H1 (cell line): ENCODE results near the gene MEX3D. TPM values are rescaled to one million over a fixed set of nuclear protein-coding genes. Genes with fewer than 3 reads are reported as not detected.

Experiments
- CTCF ChIA-PET: fragments of 300-600 bp; sonication (Branson Sonifier 250); formaldehyde crosslinking; loops from one replicate; lab custom pipeline; 2021; ENCODE audit not compliant: partially characterized antibody; lab: Charles Lee
- POLR2A ChIA-PET: fragments of 300-600 bp; sonication (Branson Sonifier 250); formaldehyde crosslinking; loops from one replicate; lab custom pipeline; 2021; ENCODE audit warnings: inconsistent platforms; ENCODE audit not compliant: partially characterized antibody; lab: Charles Lee
- DNase-seq, 2 experiments: peaks; one replicate each; pipeline versions ENCODE4 v3.0.0 to v3.0.0-alpha.2; 2010 to 2022; ENCODE audit warnings: low spot score in 2 of 2, low read depth in 1 of 2, mixed read lengths in 1 of 2
- FAIRE-seq: peaks from 2 replicates; lab custom pipeline; 2011; peaks lifted over from hg19 to GRCh38; lab: Jason Lieb, UNC
- H2AFZ ChIP-seq: 2 replicates; pipeline ENCODE4 v1.8.1; 2012; ENCODE audit warnings: low read length, inconsistent platforms
- H2AK5ac ChIP-seq: 2 replicates; pipeline ENCODE4 v1.6.1; 2013; ENCODE audit warnings: low read depth, low read length
- H2BK120ac ChIP-seq: replicated peaks from 2 replicates; pipeline ENCODE3; 2013; ENCODE audit warnings: low read depth, low read length, inconsistent platforms
- H2BK12ac ChIP-seq: 2 replicates; pipeline ENCODE4 v1.6.1; 2013; ENCODE audit warnings: low read depth, low read length
- H2BK15ac ChIP-seq: 2 replicates; pipeline ENCODE4 v1.6.1; 2013; ENCODE audit warnings: low read length
- H2BK20ac ChIP-seq: 2 replicates; pipeline ENCODE4 v1.6.1; 2013; ENCODE audit warnings: low read length
- H2BK5ac ChIP-seq: 2 replicates; pipeline ENCODE4 v1.6.1; 2013; ENCODE audit warnings: low read depth, low read length
- H3K14ac ChIP-seq: 2 replicates; pipeline ENCODE4 v1.6.1; 2013; ENCODE audit warnings: inconsistent platforms; ENCODE audit not compliant: insufficient read length
- H3K18ac ChIP-seq: 2 replicates; pipeline ENCODE4 v1.6.1; 2013; ENCODE audit warnings: low read length; ENCODE audit errors: extremely low read depth
- H3K23ac ChIP-seq: 2 replicates; pipeline ENCODE4 v1.6.1; 2013; ENCODE audit warnings: inconsistent platforms; ENCODE audit not compliant: insufficient read length
- H3K23me2 ChIP-seq: 2 replicates; pipeline ENCODE4 v1.6.1; 2013; ENCODE audit warnings: low read depth, low read length
- H3K27ac ChIP-seq: 2 replicates; pipeline ENCODE4 v1.6.1; 2011; ENCODE audit warnings: low read depth, low read length, inconsistent platforms
- H3K27me3 ChIP-seq, 4 experiments: replicated peaks in 1 of 4; 1 replicate in 1 of 4; 2 replicates in 3 of 4; pipeline versions ENCODE4 v1.6.1 to v1.8.1; 2011 to 2013; ENCODE audit warnings: low read length in 3 of 4, mild to moderate bottlenecking in 3 of 4, inconsistent platforms in 2 of 4, mixed read lengths in 2 of 4, moderate library complexity in 1 of 4; ENCODE audit not compliant: control insufficient read depth in 3 of 4, insufficient read depth in 3 of 4; ENCODE audit errors: extremely low read depth in 1 of 4
- H3K36me3 ChIP-seq, 4 experiments: 2 replicates each; pipeline versions ENCODE4 v1.6.1 to v1.8.1; 2011 to 2013; ENCODE audit warnings: mild to moderate bottlenecking in 4 of 4, low read length in 3 of 4, moderate library complexity in 2 of 4, control low read depth in 1 of 4, inconsistent platforms in 1 of 4; ENCODE audit not compliant: insufficient read depth in 4 of 4, control insufficient read depth in 2 of 4
- H3K4ac ChIP-seq: replicated peaks from 2 replicates; pipeline ENCODE3; 2013; ENCODE audit warnings: low read length, low read depth, mixed read lengths, inconsistent platforms; ENCODE audit not compliant: insufficient read length
- H3K4me1 ChIP-seq, 4 experiments: replicated peaks in 1 of 4; 1 replicate in 1 of 4; 2 replicates in 3 of 4; pipeline versions ENCODE4 v1.6.1 to v1.8.1; 2011 to 2013; ENCODE audit warnings: low read length in 3 of 4, inconsistent platforms in 2 of 4, mixed read lengths in 1 of 4; ENCODE audit not compliant: insufficient read depth in 4 of 4, control insufficient read depth in 3 of 4
- H3K4me2 ChIP-seq, 2 experiments: 2 replicates each; pipeline versions ENCODE4 v1.6.1 to v1.8.1; 2011 to 2013; ENCODE audit warnings: low read depth in 2 of 2, low read length in 2 of 2, control low read depth in 1 of 2, inconsistent platforms in 1 of 2, mild to moderate bottlenecking in 1 of 2; ENCODE audit not compliant: insufficient read depth in 1 of 2
- H3K4me3 ChIP-seq, 4 experiments: fragments of 200-600, 300-600 bp in 1 of 4; sonication (generic), shearing (Covaris generic), sonication (Bioruptor Twin) in 1 of 4; 2 replicates each; pipeline versions ENCODE4 v1.5.1 to v1.8.1; 2011 to 2016; ENCODE audit warnings: low read length in 4 of 4, low read depth in 3 of 4, control low read depth in 2 of 4, inconsistent platforms in 2 of 4, mild to moderate bottlenecking in 2 of 4, mixed read lengths in 1 of 4, moderate library complexity in 1 of 4; ENCODE audit not compliant: insufficient read depth in 2 of 4; ENCODE audit errors: extremely low read depth in 1 of 4
- H3K56ac ChIP-seq: replicated peaks from 2 replicates; pipeline ENCODE3; 2013; ENCODE audit warnings: low read depth, mild to moderate bottlenecking, mixed read lengths, low read length, inconsistent platforms; ENCODE audit not compliant: insufficient read length
- H3K79me1 ChIP-seq: 2 replicates; pipeline ENCODE4 v1.6.1; 2013; ENCODE audit warnings: low read depth, low read length, control low read depth
- H3K79me2 ChIP-seq, 2 experiments: 2 replicates each; pipeline versions ENCODE4 v1.6.1 to v1.8.1; 2012 to 2013; ENCODE audit warnings: low read length in 2 of 2, mild to moderate bottlenecking in 2 of 2, inconsistent platforms in 1 of 2; ENCODE audit not compliant: insufficient read depth in 2 of 2, control insufficient read depth in 1 of 2
- H3K9ac ChIP-seq, 4 experiments: replicated peaks in 1 of 4; 1 replicate in 1 of 4; 2 replicates in 3 of 4; pipeline versions ENCODE4 v1.6.1 to v1.8.1; 2011 to 2013; ENCODE audit warnings: low read depth in 3 of 4, low read length in 3 of 4, control low read depth in 2 of 4, mild to moderate bottlenecking in 2 of 4, moderate library complexity in 2 of 4, inconsistent platforms in 1 of 4; ENCODE audit errors: extremely low read depth in 1 of 4
- H3K9me3 ChIP-seq, 2 experiments: 2 replicates each; pipeline versions ENCODE4 v1.6.1 to v1.8.1; 2012 to 2013; ENCODE audit warnings: mild to moderate bottlenecking in 2 of 2, moderate library complexity in 2 of 2, control low read depth in 1 of 2, inconsistent platforms in 1 of 2, low read depth in 1 of 2, low read length in 1 of 2, mixed read lengths in 1 of 2; ENCODE audit not compliant: insufficient read depth in 2 of 2
- H4K20me1 ChIP-seq, 2 experiments: replicated peaks in 1 of 2; 2 replicates each; pipeline versions ENCODE3 to v1.8.1; 2011 to 2013; ENCODE audit warnings: inconsistent platforms in 2 of 2, low read length in 2 of 2, mild to moderate bottlenecking in 1 of 2; ENCODE audit not compliant: insufficient read depth in 2 of 2, control insufficient read depth in 1 of 2
- H4K5ac ChIP-seq: 2 replicates; pipeline ENCODE4 v1.6.1; 2013; ENCODE audit warnings: low read length, low read depth, mixed read lengths, inconsistent platforms; ENCODE audit not compliant: insufficient read length
- H4K8ac ChIP-seq: 2 replicates; pipeline ENCODE4 v1.8.0; 2013; ENCODE audit warnings: mild to moderate bottlenecking, moderate library complexity, low read length, inconsistent platforms; ENCODE audit not compliant: insufficient read depth; ENCODE audit errors: extremely low read depth
- H4K91ac ChIP-seq: replicated peaks from 2 replicates; pipeline ENCODE3; 2013; ENCODE audit warnings: low read length, mixed read lengths, inconsistent platforms; ENCODE audit not compliant: insufficient read length
- BCL11A ChIP-seq, 2 experiments: IDR thresholded peaks; one replicate each; pipeline ENCODE4 v1.6.1; 2011; ENCODE audit warnings: low read depth in 2 of 2, low read length in 2 of 2, mild to moderate bottlenecking in 2 of 2
- BRCA1 ChIP-seq: IDR thresholded peaks from 2 replicates; pipeline ENCODE4 v1.6.1; 2012; ENCODE audit warnings: low read depth, low read length, improper control_type of control experiment
- CEBPB ChIP-seq: IDR thresholded peaks from 2 replicates; pipeline ENCODE4 v1.6.1; 2012; ENCODE audit warnings: low read depth, low read length
- EP300 ChIP-seq, 2 experiments: IDR thresholded peaks; 1 replicate in 1 of 2; 2 replicates in 1 of 2; pipeline ENCODE4 v1.6.1; 2011 to 2012; ENCODE audit warnings: low read depth in 2 of 2, low read length in 2 of 2, mild to moderate bottlenecking in 2 of 2, borderline replicate concordance in 1 of 2, inconsistent platforms in 1 of 2, moderate library complexity in 1 of 2
- NRF1 ChIP-seq: IDR thresholded peaks from 2 replicates; pipeline ENCODE4 v1.6.1; 2011; ENCODE audit warnings: mild to moderate bottlenecking, low read depth, low read length, improper control_type of control experiment
- PHF8 ChIP-seq: fragments of 200-600 bp; sonication (generic); conservative IDR thresholded peaks from 2 replicates; pipeline ENCODE4 v1.7.1; 2012; ENCODE audit warnings: low read depth, mild to moderate bottlenecking, inconsistent platforms, low read length, moderate library complexity
- POU5F1 ChIP-seq: IDR thresholded peaks from 2 replicates; pipeline ENCODE4 v1.6.1; 2011; ENCODE audit warnings: low read depth, mild to moderate bottlenecking, low read length, moderate library complexity
- SAP30 ChIP-seq: fragments of 300-600 bp; sonication (generic); IDR thresholded peaks from 2 replicates; pipeline ENCODE4 v1.7.1; 2012; ENCODE audit warnings: low read length, moderate library complexity, mild to moderate bottlenecking, inconsistent platforms; ENCODE audit not compliant: insufficient read depth, insufficient replicate concordance
- TAF7 ChIP-seq: optimal IDR thresholded peaks from 2 replicates; pipeline ENCODE3; 2011; ENCODE audit warnings: low read depth, mild to moderate bottlenecking, inconsistent platforms, low read length, moderate library complexity, borderline replicate concordance
- WGBS, 2 experiments: shearing (Covaris generic) in 1 of 2; methylation state at CpG; one replicate each; pipeline versions ENCODE4 v1.1.6 to v1.1.7; 2013 to 2015; ENCODE audit warnings: low lambda C conversion rate in 2 of 2, mixed read lengths in 2 of 2, inconsistent platforms in 1 of 2, low coverage in 1 of 2, missing lambda C conversion rate in 1 of 2; ENCODE audit not compliant: insufficient replicate concordance in 2 of 2, insufficient coverage in 1 of 2, insufficient read length in 1 of 2; ENCODE audit errors: extremely low coverage in 1 of 2, missing lambda C conversion rate in 1 of 2; 5-methylcytosine and 5-hydroxymethylcytosine counted together
- polyA plus RNA-seq, 7 experiments: library from polyadenylated mRNA; depleted of rRNA in 3 of 7; stranded (reverse) in 5 of 7; unstranded in 2 of 7; fragments of >200 nt in 5 of 7; fragments of 200-250 nt in 2 of 7; gene quantifications; 1 replicate in 5 of 7; 2 replicates in 1 of 7; 4 replicates in 1 of 7; pipeline versions ENCODE4 v1.2.1 to v1.2.3, GENCODE V29; 2011 to 2013; ENCODE audit warnings: missing spikeins in 2 of 7, mixed read lengths in 2 of 7
- total RNA-seq: library from RNA; stranded (reverse); fragmentation: NEBNext Ultra II Directional; extraction: Animal tissue kit (Norgen Biotek cat#: 25700); gene quantifications from 2 replicates; pipeline ENCODE4 v1.2.1, GENCODE V29; 2021

MEX3D gene
- total and polyA plus RNA-seq, 2 of the 8 experiments (the other 6 are each of a cell fraction or from before 2014, with no cell fraction given), result 20.8 to 78.8 TPM

GRCh38 chr19:1567116-1567847 is 843 bp downstream of the MEX3D start:
- peaks cover 8 to 26% (median 14%) of the 10 kb centered on the region in 4 experiments for H3K27me3 ChIP-seq
- no peak overlapping the region for H3K56ac ChIP-seq
- no peak overlapping the region for H2AFZ ChIP-seq
- peaks cover 0 to 8% of the 10 kb centered on the region in 2 experiments; a peak in 2 of 4 replicates for H3K9me3 ChIP-seq
- peaks cover 3% of the 10 kb centered on the region; the same call in 1 of the 2 replicates for H3K23me2 ChIP-seq
- H4K8ac ChIP-seq, result peak overlapping the region; percentile 93
- peak overlapping the region; percentile 68 to 99 (median 85) for H3K4me3 ChIP-seq
- H2BK12ac ChIP-seq, result no peak overlapping the region
- no peak overlapping the region for H2BK120ac ChIP-seq
- H3K4me2 ChIP-seq, result peak overlapping the region; percentile 88 to 94
- no peak overlapping the region for H2AK5ac ChIP-seq
- no peaks in the 10 kb centered on the region; a peak in 3 of 8 replicates for H3K36me3 ChIP-seq
- peaks cover 13% of the 10 kb centered on the region for H3K79me1 ChIP-seq
- H2BK20ac ChIP-seq, result no peak overlapping the region
- CTCF ChIA-PET, result interaction anchor here (1.0 to 3.6 kb wide), 2 partner anchors 21 to 23 kb away, joined by 3 to 17 read pairs; no protein-coding TSS in a partner anchor
- H4K20me1 ChIP-seq, result peaks cover 19 to 22% of the 10 kb centered on the region in 2 experiments
- no peak overlapping the region for H3K23ac ChIP-seq
- no peak overlapping the region for H4K5ac ChIP-seq
- peak overlapping the region; percentile 91 for H3K27ac ChIP-seq
- FAIRE-seq (no peak), DNase-seq (no peak)
- 0% methylated on average over 3 of the region's 108 CpGs; no CpG with 5 or more reads in 1 of the 2 experiments for WGBS, 2 experiments
- POLR2A ChIA-PET, result interaction anchor here (0.7 to 3.0 kb wide), 11 partner anchors 9 to 109 kb away, joined by 3 to 18 read pairs (median 5); no protein-coding TSS in a partner anchor
- no peak overlapping the region; the same call in 1 of the 2 replicates for H3K18ac ChIP-seq
- peak overlapping the region; percentile 65 for H4K91ac ChIP-seq
- peaks cover 12 to 48% of the 10 kb centered on the region in 2 experiments for H3K79me2 ChIP-seq
- H3K4ac ChIP-seq, result no peak overlapping the region
- H3K9ac ChIP-seq, result peak overlapping the region; percentile 35 to 98 (median 94); a peak in 6 of 7 replicates
- H2BK15ac ChIP-seq, result no peak overlapping the region
- no peak overlapping the region for H2BK5ac ChIP-seq
- H3K4me1 ChIP-seq, result peaks cover 0 to 10% (median 7%) of the 10 kb centered on the region in 4 experiments; a peak in 6 of 7 replicates
- H3K14ac ChIP-seq, result no peak overlapping the region
- no peak for TF ChIP-seq BRCA1
- TF ChIP-seq POU5F1, result no peak
- 0 out of 2 replicates have a peak, but pooled peaks have one; percentile 51 for TF ChIP-seq PHF8
- TF ChIP-seq EP300 (IDR thresholded peaks at IDR 0.05; ENCODE audit: borderline replicate concordance in 1 of 2, low read depth in 2 of 2, low read length in 2 of 2), result no peak
- no peak for TF ChIP-seq CEBPB
- peak; percentile 27 for TF ChIP-seq TAF7
- TF ChIP-seq SAP30, result no peak
- TF ChIP-seq NRF1, result no peak
- TF ChIP-seq BCL11A (IDR thresholded peaks at IDR 0.05; ENCODE audit: low read depth in 2 of 2, low read length in 2 of 2), result no peak
